ENCODE data around the gene TRIM67.

Gene TRIM67

DNA sequence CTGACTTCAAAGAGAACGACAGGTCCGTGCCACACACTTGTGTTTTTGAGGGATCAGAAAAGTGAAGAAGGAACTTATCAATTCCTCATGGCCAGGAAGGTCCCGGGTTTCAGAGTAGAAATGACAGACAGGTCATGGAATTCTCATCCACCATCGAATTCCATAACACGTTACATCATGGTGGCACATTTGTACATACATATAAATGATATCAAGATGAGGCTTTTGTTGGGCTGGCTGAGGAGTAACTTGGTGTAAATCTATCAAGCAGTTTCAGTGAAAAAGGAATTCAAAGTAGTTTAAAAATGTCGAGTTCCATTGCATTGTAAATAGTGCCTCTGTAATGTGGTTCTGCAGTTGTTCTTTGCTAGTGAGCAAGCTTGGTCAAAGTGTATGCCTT, 56.2 kb downstream of the TRIM67 start:
- Mint-ChIP-seq H3K4me1 (no peaks in the 10 kb centered on the region), H3K4me3 (no peak overlapping the region), H3K9me3 (no peaks in the 10 kb centered on the region), H3K27ac (no peak overlapping the region), H3K36me3 (ENCODE audit: low read depth) (no peaks in the 10 kb centered on the region), H3K27me3 (ENCODE audit: low read depth) (peaks cover 36% of the 10 kb centered on the region)
- TF ChIP-seq, protein P1, sequence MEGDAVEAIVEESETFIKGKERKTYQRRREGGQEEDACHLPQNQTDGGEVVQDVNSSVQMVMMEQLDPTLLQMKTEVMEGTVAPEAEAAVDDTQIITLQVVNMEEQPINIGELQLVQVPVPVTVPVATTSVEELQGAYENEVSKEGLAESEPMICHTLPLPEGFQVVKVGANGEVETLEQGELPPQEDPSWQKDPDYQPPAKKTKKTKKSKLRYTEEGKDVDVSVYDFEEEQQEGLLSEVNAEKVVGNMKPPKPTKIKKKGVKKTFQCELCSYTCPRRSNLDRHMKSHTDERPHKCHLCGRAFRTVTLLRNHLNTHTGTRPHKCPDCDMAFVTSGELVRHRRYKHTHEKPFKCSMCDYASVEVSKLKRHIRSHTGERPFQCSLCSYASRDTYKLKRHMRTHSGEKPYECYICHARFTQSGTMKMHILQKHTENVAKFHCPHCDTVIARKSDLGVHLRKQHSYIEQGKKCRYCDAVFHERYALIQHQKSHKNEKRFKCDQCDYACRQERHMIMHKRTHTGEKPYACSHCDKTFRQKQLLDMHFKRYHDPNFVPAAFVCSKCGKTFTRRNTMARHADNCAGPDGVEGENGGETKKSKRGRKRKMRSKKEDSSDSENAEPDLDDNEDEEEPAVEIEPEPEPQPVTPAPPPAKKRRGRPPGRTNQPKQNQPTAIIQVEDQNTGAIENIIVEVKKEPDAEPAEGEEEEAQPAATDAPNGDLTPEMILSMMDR (IDR thresholded peaks at IDR 0.05; ENCODE audit: unreplicated experiment in 3 of 3), result no peak

DNA sequence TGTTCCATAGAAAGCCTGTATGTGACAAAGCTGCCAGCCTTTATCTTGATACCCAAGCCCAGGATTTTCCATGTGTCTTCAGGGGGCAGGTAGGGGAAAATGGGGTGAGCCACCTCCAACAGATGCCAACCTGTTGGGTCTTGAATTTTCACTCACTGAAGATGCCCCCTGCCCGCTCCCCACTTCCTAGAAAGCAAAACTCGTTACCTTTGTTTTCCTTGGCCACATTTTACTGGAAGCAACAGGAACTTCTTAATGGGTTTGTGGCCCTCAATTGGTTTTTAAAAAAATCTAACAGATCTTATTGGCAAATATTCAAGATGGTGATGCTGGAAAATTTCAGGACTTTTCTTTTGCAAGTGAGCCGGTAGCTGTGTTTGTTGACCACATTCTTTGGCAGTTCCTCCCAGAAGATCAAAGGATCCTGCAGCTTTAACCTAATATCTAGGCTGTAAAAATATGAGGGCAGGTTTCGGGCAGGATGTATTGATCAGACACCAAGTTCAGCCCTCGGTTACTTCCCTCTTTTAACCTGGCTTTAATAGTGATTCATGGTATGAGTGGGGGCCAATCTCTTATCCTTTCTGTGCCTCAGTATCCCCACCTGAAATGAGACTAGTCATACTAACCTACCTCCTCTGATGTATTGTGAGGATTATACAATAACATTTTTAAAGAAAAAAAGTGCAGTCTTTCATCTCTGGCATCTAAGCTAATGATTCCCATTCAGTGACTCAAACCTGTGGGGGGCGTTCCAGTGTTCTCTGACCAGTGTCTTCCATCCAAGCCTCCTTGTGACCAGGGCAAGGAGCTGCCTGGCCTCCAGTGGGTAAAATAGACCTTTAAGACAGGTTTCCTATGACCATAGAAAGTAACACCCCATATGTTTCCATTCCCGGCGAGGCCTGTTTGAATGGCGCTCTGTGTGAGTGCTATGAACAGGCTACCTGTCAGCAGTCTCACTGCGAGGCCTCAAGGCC, 57.9 kb downstream of the TRIM67 start:
- Mint-ChIP-seq H3K36me3 (ENCODE audit: low read depth) (peaks cover 7% of the 10 kb centered on the region), H3K4me3 (no peak overlapping the region), H3K9me3 (no peaks in the 10 kb centered on the region), H3K27me3 (ENCODE audit: low read depth) (peaks cover 23% of the 10 kb centered on the region), H3K4me1 (no peaks in the 10 kb centered on the region), H3K27ac (no peak overlapping the region)
- TF ChIP-seq, protein P1 (IDR thresholded peaks at IDR 0.05; ENCODE audit: unreplicated experiment in 3 of 3), result no peak

DNA sequence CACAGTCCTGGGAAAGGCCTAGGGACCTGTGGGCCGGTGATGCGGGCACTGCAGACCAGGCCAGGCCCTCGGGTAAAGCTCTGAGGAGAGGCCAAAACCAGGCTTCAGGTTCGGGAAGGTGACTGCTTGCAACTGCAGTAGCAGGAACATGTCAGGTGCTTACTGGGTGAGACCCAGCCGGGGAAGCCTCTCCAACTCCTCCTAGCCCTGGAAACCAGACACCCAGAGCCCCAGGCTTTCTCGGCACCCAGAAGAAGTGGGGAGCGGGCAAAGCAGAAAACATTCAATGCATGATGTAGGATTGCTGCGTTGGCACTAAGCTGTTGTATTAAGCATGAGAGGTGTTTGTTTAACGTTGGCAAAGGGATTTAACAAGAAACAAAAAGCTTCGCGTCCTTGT, 58.9 kb downstream of the TRIM67 start:
- H3K9me3 Mint-ChIP-seq, result no peaks in the 10 kb centered on the region
- TF ChIP-seq, protein P1 (IDR thresholded peaks at IDR 0.05; ENCODE audit: unreplicated experiment in 3 of 3), result no peak
- peaks cover 18% of the 10 kb centered on the region for H3K36me3 Mint-ChIP-seq (ENCODE audit: low read depth)
- peaks cover 19% of the 10 kb centered on the region for H3K27me3 Mint-ChIP-seq (ENCODE audit: low read depth)
- no peak overlapping the region for H3K4me3 Mint-ChIP-seq
- no peaks in the 10 kb centered on the region for H3K4me1 Mint-ChIP-seq
- no peak overlapping the region for H3K27ac Mint-ChIP-seq

DNA sequence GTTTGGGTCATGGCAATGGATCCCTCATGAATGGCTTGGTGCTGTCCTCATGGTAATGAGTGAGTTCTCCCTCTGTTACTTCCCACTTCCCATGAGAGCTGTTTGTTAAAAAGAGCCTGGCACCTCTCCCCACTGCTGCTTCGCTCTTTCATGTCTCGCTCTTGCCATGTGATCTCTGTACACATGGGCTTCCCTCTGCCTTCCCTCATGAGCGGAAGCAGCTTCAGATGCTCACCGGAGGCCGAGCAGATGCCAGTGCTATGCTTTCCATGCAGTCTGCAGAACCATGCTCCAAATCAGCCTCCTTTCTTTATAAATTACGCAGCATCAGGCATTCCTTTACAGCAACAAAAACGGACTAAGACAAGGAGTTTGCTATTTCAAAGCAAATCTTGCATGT, 64.3 kb downstream of the TRIM67 start:
- Mint-ChIP-seq H3K9me3 (no peaks in the 10 kb centered on the region), H3K4me3 (no peak overlapping the region), H3K27me3 (ENCODE audit: low read depth) (no peaks in the 10 kb centered on the region), H3K4me1 (no peaks in the 10 kb centered on the region), H3K27ac (no peak overlapping the region), H3K36me3 (ENCODE audit: low read depth) (peaks cover 41% of the 10 kb centered on the region)
- TF ChIP-seq, protein P1 (IDR thresholded peaks at IDR 0.05; ENCODE audit: unreplicated experiment in 3 of 3), result no peak

DNA sequence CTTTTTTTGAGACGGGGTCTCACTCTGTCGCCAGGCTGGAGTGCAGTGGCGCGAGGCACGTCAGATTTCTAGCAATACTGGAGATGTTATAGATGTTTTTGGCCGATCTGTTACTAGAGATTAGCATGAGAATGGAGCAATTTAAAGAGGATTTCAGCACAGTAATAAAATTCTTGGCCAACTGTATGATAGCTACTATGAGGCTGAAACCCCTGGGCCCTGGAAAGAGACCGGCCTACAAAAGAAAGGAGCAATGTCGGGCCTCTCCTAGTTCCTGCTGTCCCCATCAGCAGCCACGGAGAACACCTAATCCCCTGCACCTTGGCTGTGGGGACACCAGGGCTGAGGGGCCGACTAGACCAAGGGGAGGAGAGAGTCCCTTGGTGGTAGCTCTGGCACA, 69.7 kb downstream of the TRIM67 start:
- Mint-ChIP-seq H3K36me3 (ENCODE audit: low read depth) (peaks cover 25% of the 10 kb centered on the region), H3K4me1 (peaks cover 6% of the 10 kb centered on the region), H3K27me3 (ENCODE audit: low read depth) (no peaks in the 10 kb centered on the region), H3K9me3 (no peaks in the 10 kb centered on the region), H3K27ac (no peak overlapping the region), H3K4me3 (no peak overlapping the region)
- TF ChIP-seq, protein P1 (IDR thresholded peaks at IDR 0.05; ENCODE audit: unreplicated experiment in 3 of 3), result no peak
